A549 (cell line): Measurements from ENCODE around the gene RPL26.

Experiments
- BHLHE40 ChIP-seq: IDR thresholded peaks from 2 replicates; pipeline ENCODE4 v1.6.1; 2012; ENCODE audit warnings: low read depth, low read length, inconsistent platforms
- CBX8 ChIP-seq: fragments of 200-600 bp; sonication (generic); IDR thresholded peaks from 2 replicates; pipeline ENCODE4 v1.6.1; 2016
- CTCF ChIP-seq: fragments of >200 bp; sonication (Bioruptor Twin); formaldehyde crosslinking; IDR thresholded peaks from 3 replicates; pipeline ENCODE4 v1.5.1; 2016
- EP300 ChIP-seq, 2 experiments: fragments of >200 bp; sonication (Bioruptor Twin); formaldehyde crosslinking; IDR thresholded peaks; 2 replicates in 1 of 2; 3 replicates in 1 of 2; pipeline ENCODE4 v1.6.1; 2016 to 2017
- ESRRA ChIP-seq: fragments of 150-350 bp; IDR thresholded peaks from 2 replicates; pipeline ENCODE4 v1.6.1; 2014; ENCODE audit warnings: mild to moderate bottlenecking, low read length, borderline replicate concordance
- HDAC2 ChIP-seq: fragments of 200-600 bp; sonication (generic); IDR thresholded peaks from 2 replicates; pipeline ENCODE4 v1.6.1; 2016
- MAFK ChIP-seq: fragments of 450-650 bp; IDR thresholded peaks from 2 replicates; pipeline ENCODE4 v1.6.1; 2014; ENCODE audit not compliant: partially characterized antibody
- POLR2A ChIP-seq: IDR thresholded peaks from 2 replicates; pipeline ENCODE4 v1.6.1; 2012; ENCODE audit warnings: mild to moderate bottlenecking, low read length
- POLR2AphosphoS2 ChIP-seq: conservative IDR thresholded peaks from 2 replicates; pipeline ENCODE4 v1.6.1; 2012; ENCODE audit warnings: low read length, improper control_type of control experiment, inconsistent platforms
- SREBF2 ChIP-seq: fragments of 450-650 bp; IDR thresholded peaks from 2 replicates; pipeline ENCODE4 v1.6.1; 2014; ENCODE audit warnings: mild to moderate bottlenecking, moderate library complexity

- TF ChIP-seq MAFK (peak; percentile 29), ESRRA (no peak), POLR2AphosphoS2 (no peak), BHLHE40 (no peak), POLR2A (no peak), CBX8 (no peak), HDAC2 (no peak), EP300 (IDR thresholded peaks at IDR 0.05) (no peak), SREBF2 (no peak), CTCF (no peak)
Measured at GRCh38 chr17:8408371-8408770, 25.4 kb upstream of the RPL26 start.
